Stimulated activated CD8-positive, alpha-beta memory T cell treated with anti-CD3 and anti-CD28 coated beads, Interleukin-4, amount 100 ng/mL, for 1 hour (primary cell): ENCODE results near the gene GPR17.

Experiments
- DNase-seq, 2 donors: peaks; one replicate each; pipeline ENCODE4 v3.0.0-alpha.2; 2020; ENCODE audit warnings: low read depth in 2 of 2, low spot score in 1 of 2

The GPR17 gene

GRCh38 chr2:127640082-127641072 lies 5.6 kb upstream of the GPR17 start:
- no peak for DNase-seq

GRCh38 chr2:127641133-127641532 lies 4.8 kb upstream of the GPR17 start:
- DNase-seq: no peak

- DNase-seq: peak in 1 of 2 donors; percentile 21
Observed at GRCh38 chr2:127641846-127642507, 4.0 kb upstream of the GPR17 start.

GRCh38 chr2:127642706-127643438 lies 3.1 kb upstream of the GPR17 start:
- DNase-seq: no peak

GRCh38 chr2:127643439-127644065 lies 2.4 kb upstream of the GPR17 start:
- DNase-seq: no peak

GRCh38 chr2:127644066-127645025 lies 1.6 kb upstream of the GPR17 start:
- no peak for DNase-seq

GRCh38 chr2:127645026-127645394 lies 943 bp upstream of the GPR17 start:
- no peak for DNase-seq

- no peak for DNase-seq
Observed at GRCh38 chr2:127646487-127647241, 711 bp downstream of the GPR17 start.

- DNase-seq: no peak
Observed at GRCh38 chr2:127647242-127648190, 1.6 kb downstream of the GPR17 start.

GRCh38 chr2:127648321-127648720 lies 2.4 kb downstream of the GPR17 start:
- no peak for DNase-seq

- no peak for DNase-seq
Observed at GRCh38 chr2:127649100-127649611, 3.2 kb downstream of the GPR17 start.

GRCh38 chr2:127649684-127650040 lies 3.7 kb downstream of the GPR17 start:
- DNase-seq: peak; percentile 71 to 85

- no peak for DNase-seq
Observed at GRCh38 chr2:127650041-127650784, 4.3 kb downstream of the GPR17 start.

- no peak for DNase-seq
Observed at GRCh38 chr2:127650785-127651380, 4.9 kb downstream of the GPR17 start.

GRCh38 chr2:127651381-127651809 lies 5.4 kb downstream of the GPR17 start:
- DNase-seq: no peak

GRCh38 chr2:127651971-127652550 lies 6.1 kb downstream of the GPR17 start:
- DNase-seq: no peak
